Neural crest cell (in vitro differentiated cells): ENCODE data around the gene MYH9. TPM values are rescaled to one million over a fixed set of nuclear protein-coding genes. Genes with fewer than 3 reads are reported as not detected.

Source experiments
- DNase-seq: peaks from one replicate; pipeline ENCODE4 v3.0.0; 2021; ENCODE audit warnings: low read depth, mixed read lengths, low spot score
- H3K27ac Mint-ChIP-seq: one replicate; pipeline ENCODE4 v1.8.0; 2021; ENCODE audit warnings: mild to moderate bottlenecking, mixed read lengths; ENCODE audit not compliant: unreplicated experiment
- H3K27me3 Mint-ChIP-seq: 2 replicates; pipeline ENCODE4 v1.8.0; 2021; ENCODE audit warnings: low read depth, mild to moderate bottlenecking, mixed read lengths
- H3K36me3 Mint-ChIP-seq: 2 replicates; pipeline ENCODE4 v1.8.0; 2021; ENCODE audit warnings: low read depth, mild to moderate bottlenecking, mixed read lengths
- H3K4me1 Mint-ChIP-seq: 2 replicates; pipeline ENCODE4 v1.8.0; 2021; ENCODE audit warnings: mixed read lengths
- H3K4me3 Mint-ChIP-seq: one replicate; pipeline ENCODE4 v1.8.0; 2021; ENCODE audit warnings: mild to moderate bottlenecking, mixed read lengths
- H3K9me3 Mint-ChIP-seq: 2 replicates; pipeline ENCODE4 v1.8.0; 2021; ENCODE audit warnings: mixed read lengths
- CTCF ChIP-seq: fragments of 200-600 bp; sonication (generic); conservative IDR thresholded peaks from 2 replicates; pipeline ENCODE4 v1.5.0; 2021; ENCODE audit warnings: antibody characterized with exemption, mild to moderate bottlenecking
- total RNA-seq: library from RNA; stranded (reverse); gene quantifications from 2 replicates; pipeline ENCODE4 v1.2.1, GENCODE V29; 2021

MYH9 gene
- total RNA-seq, 1 donor from 2014 or later, result 160 TPM

- Mint-ChIP-seq H3K9me3 (no peaks in the 10 kb centered on the region), H3K27me3 (no peaks in the 10 kb centered on the region), H3K27ac (peak overlapping the region; percentile 89), H3K4me1 (peaks cover 55% of the 10 kb centered on the region), H3K36me3 (peaks cover 25% of the 10 kb centered on the region), H3K4me3 (no peak overlapping the region)
- DNase-seq, result no peak
- no peak for TF ChIP-seq CTCF
These were observed 46.1 kb downstream of the MYH9 start for GRCh38 chr22:36341640-36342041.

GRCh38 chr22:36340621-36341020, 47.1 kb downstream of the MYH9 start:
- H3K27ac Mint-ChIP-seq, result peak overlapping the region; percentile 3
- peaks cover 66% of the 10 kb centered on the region for H3K4me1 Mint-ChIP-seq
- DNase-seq, result no peak
- no peak for TF ChIP-seq CTCF
- H3K27me3 Mint-ChIP-seq, result no peaks in the 10 kb centered on the region
- H3K36me3 Mint-ChIP-seq, result peaks cover 25% of the 10 kb centered on the region
- no peaks in the 10 kb centered on the region for H3K9me3 Mint-ChIP-seq
- H3K4me3 Mint-ChIP-seq, result no peak overlapping the region

GRCh38 chr22:36339171-36340065, 48.3 kb downstream of the MYH9 start:
- Mint-ChIP-seq H3K4me3 (no peak overlapping the region), H3K9me3 (no peaks in the 10 kb centered on the region), H3K27me3 (no peaks in the 10 kb centered on the region), H3K4me1 (peaks cover 74% of the 10 kb centered on the region), H3K36me3 (peaks cover 25% of the 10 kb centered on the region), H3K27ac (no peak overlapping the region)
- TF ChIP-seq CTCF, result no peak
- DNase-seq, result no peak

- no peak overlapping the region for H3K4me3 Mint-ChIP-seq
- H3K9me3 Mint-ChIP-seq, result no peaks in the 10 kb centered on the region
- H3K27me3 Mint-ChIP-seq, result no peaks in the 10 kb centered on the region
- H3K36me3 Mint-ChIP-seq, result peaks cover 23% of the 10 kb centered on the region
- peak overlapping the region; percentile 35 for H3K27ac Mint-ChIP-seq
- peaks cover 71% of the 10 kb centered on the region for H3K4me1 Mint-ChIP-seq
- no peak for TF ChIP-seq CTCF
- DNase-seq, result no peak
These were observed 50.2 kb downstream of the MYH9 start for GRCh38 chr22:36337365-36338130.

GRCh38 chr22:36336246-36337182, 51.3 kb downstream of the MYH9 start:
- Mint-ChIP-seq H3K4me1 (peaks cover 71% of the 10 kb centered on the region), H3K36me3 (peaks cover 17% of the 10 kb centered on the region), H3K27me3 (no peaks in the 10 kb centered on the region), H3K27ac (peak overlapping the region; percentile 89), H3K9me3 (no peaks in the 10 kb centered on the region), H3K4me3 (peak overlapping the region; percentile 38)
- no peak for TF ChIP-seq CTCF
- no peak for DNase-seq
